NCI-H2196 (cell line): ENCODE results near the gene PEBP1.

Experiments
- DNase-seq: peaks from one replicate; lab custom pipeline; 2025; ENCODE audit not compliant: unreplicated experiment; lab: John Stamatoyannopoulos, UW

Gene PEBP1

GRCh38 chr12:118190266-118190665 is 54.3 kb downstream of the PEBP1 start:
- no peak for DNase-seq

- DNase-seq: no peak
Measured at GRCh38 chr12:118193477-118193876, 57.6 kb downstream of the PEBP1 start.

- no peak for DNase-seq
Measured at GRCh38 chr12:118193958-118194357, 58.0 kb downstream of the PEBP1 start.
